ENCODE results near the gene MARCHF10. TPM values are rescaled to one million over a fixed set of nuclear protein-coding genes. Genes with fewer than 3 reads are reported as not detected.

MARCHF10 gene
- total RNA-seq, 4 donors from 2014 or later: 0.28 TPM; not detected in 3

DNA sequence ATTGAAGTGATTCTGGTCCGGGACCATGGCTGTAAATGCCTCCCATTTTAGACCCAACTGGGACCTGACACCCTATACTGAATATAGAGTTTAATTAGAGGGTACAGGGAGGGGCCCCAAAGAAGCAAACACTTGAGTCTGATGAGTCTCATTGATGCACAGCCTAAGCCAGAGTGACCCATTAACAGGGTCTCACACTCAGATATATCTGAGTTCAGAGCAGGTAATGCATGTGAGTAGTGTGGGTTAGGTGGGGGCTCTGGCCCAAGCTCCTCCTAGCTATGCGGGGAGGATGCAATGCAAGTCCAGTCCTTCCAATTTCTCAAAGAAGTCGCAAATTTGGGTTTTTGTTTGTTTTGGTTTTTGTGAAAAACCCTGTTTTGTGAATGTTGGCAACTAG is 17.1 kb upstream of the MARCHF10 start:
- DNase-seq (ENCODE audit: low spot score): no peak
- no peak for ATAC-seq (ENCODE audit: low FRiP score)
- TF ChIP-seq, protein P1, sequence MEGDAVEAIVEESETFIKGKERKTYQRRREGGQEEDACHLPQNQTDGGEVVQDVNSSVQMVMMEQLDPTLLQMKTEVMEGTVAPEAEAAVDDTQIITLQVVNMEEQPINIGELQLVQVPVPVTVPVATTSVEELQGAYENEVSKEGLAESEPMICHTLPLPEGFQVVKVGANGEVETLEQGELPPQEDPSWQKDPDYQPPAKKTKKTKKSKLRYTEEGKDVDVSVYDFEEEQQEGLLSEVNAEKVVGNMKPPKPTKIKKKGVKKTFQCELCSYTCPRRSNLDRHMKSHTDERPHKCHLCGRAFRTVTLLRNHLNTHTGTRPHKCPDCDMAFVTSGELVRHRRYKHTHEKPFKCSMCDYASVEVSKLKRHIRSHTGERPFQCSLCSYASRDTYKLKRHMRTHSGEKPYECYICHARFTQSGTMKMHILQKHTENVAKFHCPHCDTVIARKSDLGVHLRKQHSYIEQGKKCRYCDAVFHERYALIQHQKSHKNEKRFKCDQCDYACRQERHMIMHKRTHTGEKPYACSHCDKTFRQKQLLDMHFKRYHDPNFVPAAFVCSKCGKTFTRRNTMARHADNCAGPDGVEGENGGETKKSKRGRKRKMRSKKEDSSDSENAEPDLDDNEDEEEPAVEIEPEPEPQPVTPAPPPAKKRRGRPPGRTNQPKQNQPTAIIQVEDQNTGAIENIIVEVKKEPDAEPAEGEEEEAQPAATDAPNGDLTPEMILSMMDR (IDR thresholded peaks at IDR 0.05): no peak

DNA sequence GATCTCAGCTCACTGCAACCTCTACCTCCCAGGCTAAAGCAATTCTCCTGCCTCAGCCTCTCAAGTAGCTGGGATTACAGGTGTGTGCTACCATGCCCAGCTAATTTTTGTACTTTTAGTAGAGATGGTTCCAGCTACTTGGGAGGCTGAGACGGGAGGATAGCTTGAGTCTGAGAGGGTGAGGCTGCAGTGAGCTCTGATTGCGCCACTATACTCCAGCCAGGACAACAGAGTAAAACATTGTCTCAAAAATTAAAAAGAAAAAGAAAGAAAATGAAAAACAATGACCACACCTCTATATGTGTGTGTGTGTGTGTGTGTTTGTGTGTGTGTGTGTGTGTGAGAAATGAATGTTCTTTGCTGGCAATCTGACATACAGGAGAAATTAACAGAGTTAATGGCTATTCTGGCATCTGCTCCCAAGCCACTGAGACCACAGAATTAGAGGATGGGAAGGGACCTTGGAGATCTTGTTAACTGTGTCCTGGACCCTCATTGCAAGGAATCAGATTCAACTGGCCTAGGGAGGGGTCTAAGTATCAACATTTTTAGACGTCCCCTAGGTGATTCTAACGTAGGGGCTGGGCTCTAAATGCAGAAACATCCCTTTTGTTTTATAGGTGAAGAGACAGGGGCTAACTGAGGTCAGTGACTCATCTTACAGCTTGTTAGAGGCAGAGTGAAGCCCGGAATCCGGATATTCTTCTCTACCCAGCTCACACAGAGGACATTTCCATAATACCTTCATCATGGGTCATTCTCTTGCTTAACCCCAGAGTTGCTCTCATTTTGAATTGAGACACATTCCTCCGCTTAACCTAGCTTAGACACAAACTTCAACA is 16.4 kb upstream of the MARCHF10 start:
- TF ChIP-seq, protein P1 (IDR thresholded peaks at IDR 0.05): no peak
- ATAC-seq (ENCODE audit: low FRiP score) (peak; percentile 52), DNase-seq (ENCODE audit: low spot score) (no peak)

DNA sequence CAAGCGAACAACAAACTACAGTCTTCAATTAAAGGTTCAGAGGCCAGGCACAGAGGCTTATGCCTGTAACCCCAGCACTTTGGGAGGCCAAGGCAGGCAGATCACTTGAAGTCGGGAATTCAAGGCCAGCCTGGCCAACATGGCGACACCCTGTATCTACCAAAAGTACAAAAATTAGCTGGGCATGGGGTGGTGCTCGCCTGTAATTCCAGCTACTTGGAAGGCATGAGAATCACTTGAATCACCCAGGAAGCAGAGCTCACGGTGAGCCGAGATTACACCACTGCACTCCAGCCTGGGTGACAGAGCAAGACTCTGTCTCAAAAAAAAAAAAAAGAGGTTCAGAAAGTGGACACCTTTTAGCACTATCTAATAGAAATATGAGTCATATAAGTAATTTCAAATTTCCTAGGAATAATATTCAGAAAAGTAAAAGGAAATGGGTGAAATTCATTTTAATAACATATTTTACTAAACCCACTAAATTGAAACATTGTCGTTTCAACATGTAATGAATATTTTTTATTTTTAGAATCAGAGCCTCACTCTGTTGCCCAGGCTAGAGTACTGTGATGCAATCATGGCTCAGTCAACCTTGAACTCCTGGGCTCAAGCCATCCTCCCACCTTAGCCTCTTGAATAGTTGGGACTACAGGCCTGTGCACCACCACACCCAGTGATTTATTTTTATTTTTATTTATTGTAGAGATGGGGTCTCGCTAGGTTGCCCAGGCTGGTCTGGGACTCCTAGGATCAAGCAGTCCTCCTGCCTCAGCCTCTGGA is 15.2 kb upstream of the MARCHF10 start:
- ATAC-seq (ENCODE audit: low FRiP score) (no peak), DNase-seq (ENCODE audit: low spot score) (no peak)
- TF ChIP-seq, protein P1 (IDR thresholded peaks at IDR 0.05): no peak

DNA sequence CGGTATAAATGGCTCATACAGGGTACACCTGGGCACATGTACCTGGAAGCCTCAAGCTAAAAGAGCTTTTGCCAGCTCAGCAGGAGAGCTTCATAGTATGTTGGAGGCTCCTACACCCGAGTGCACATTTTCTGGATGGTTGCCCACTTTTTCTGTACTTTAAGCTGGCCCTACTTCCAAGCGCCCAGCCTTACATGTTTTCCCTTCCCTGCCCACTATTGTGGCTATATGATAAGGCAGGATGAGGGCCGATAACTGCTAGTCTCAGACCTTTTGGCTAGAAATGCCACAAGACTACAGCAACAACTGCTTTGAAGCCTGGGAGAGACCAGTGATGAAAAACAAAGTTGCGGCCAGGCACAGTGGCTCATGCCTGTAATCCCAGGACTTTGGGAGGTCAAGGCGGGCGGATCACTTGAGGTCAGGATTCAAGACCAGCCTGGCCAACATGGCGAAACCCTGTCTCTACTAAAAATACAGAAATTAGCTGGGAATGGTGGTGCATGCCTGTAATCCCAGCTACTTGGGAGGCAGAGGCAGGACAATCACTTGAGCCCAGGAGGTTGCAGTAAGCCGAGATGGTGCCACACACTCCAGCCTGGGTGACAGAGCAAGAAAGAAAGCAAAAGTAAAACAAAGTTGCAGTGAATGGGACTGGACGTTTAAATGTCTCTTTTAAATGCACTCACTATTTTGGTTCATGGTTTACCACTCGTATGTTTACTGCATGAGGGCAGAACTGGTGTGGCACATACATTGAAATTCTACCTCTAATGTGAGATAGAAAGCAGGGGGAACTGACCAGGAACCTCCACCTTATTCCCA is 14.2 kb upstream of the MARCHF10 start:
- no peak for ATAC-seq (ENCODE audit: low FRiP score)
- no peak for DNase-seq (ENCODE audit: low spot score)
- TF ChIP-seq, protein P1 (IDR thresholded peaks at IDR 0.05): no peak

DNA sequence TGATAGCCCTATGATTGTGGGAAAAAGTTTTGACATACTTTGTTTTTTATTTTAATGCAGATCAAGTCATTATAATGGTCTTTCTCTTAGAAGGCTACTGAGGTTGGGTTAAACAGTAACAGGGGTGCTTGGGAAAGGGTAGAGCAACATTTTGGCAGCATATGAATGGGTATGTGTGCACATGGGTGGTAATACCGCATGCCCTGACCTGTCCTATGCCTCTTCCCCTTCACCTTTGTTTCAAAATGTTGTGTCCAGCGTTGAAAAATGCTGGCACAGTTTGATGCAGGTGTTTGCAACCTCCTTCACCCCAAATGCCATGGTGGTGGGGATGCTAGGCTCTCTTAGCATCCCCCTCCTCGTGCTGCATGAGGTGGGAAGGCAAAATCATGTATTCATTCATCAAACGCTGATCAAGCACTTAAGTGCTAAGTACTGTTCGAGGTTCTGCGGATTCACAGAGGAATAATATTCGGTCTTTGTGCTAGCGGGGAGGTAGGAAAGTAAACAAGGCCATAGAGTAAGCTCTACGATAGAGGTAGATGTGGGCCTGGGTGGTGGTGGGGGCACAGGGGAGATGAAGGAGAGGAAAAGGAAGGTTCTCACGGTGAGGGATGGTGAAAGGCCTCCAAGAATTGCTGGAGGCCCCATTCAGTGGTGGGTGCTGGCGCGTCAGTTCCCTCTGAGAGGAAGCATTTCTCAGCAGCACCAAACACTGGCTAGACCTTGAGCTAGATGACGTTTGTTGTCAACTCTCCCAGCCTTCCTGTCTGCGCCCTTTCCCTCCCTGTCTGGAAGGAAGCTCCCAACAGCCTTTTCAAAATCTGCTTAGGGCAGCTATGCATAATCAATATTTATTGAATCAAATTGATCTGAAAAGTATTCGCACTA is 13.3 kb upstream of the MARCHF10 start:
- DNase-seq (ENCODE audit: low spot score) (no peak), ATAC-seq (ENCODE audit: low FRiP score) (no peak)
- TF ChIP-seq, protein P1 (IDR thresholded peaks at IDR 0.05): no peak

Data from omental fat pad (tissue), 4 donors.